SH-SY5Y (cell line): Measurements from ENCODE around the gene SNCAIP.

Experiments
- GATA2 ChIP-seq: IDR thresholded peaks from 2 replicates; pipeline ENCODE4 v1.6.1; 2011; ENCODE audit warnings: mild to moderate bottlenecking, low read depth, low read length
- GATA3 ChIP-seq: IDR thresholded peaks from 2 replicates; pipeline ENCODE4 v1.6.1; 2011; ENCODE audit warnings: low read depth, mild to moderate bottlenecking, low read length, moderate library complexity

Gene SNCAIP

GRCh38 chr5:122363623-122364022, 51.6 kb downstream of the SNCAIP start:
- TF ChIP-seq GATA3 = no peak
- TF ChIP-seq GATA2 = no peak

DNA sequence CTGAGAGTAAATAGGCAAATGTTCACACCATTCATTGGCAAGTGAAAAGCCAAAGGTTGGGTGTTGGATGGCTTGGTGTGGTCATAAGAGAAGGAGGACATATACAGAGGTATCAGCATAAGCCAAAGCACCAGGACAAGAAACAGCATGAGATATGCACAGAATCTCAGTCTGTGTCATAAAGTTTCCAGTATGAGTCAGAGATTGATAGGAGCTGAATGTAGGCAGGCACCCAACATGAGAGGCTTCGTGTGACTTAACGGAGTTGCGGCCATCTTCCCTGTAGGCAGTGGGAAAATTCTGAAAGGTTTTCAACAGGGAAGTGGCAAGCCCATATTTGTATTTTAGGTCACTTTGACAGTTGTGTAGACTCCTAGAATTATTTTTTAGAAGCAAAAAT, 54.5 kb downstream of the SNCAIP start:
- TF ChIP-seq GATA2 = no peak
- no peak for TF ChIP-seq GATA3

DNA sequence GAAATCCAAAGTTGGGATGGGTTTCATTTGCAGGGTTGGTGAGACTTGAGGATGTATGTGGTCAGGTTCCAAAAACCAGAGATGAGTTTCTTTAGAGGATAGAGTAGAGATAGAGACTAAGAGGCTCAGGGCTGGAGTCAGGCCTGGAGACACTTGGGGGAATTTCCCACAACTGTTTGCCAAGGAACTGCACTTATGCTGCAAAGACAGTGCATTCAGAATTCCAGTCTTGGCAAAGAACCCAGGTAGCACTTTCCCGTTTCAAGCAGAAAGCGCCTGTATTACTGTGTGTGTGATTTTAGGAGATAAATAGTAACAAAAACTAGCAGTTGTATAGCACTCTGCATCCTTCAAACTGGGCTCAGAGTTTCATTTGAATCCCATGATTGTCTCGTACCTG, 55.4 kb downstream of the SNCAIP start:
- TF ChIP-seq GATA3 = no peak
- no peak for TF ChIP-seq GATA2

- no peak for TF ChIP-seq GATA2
- no peak for TF ChIP-seq GATA3
Measured at GRCh38 chr5:122368510-122369251, 56.6 kb downstream of the SNCAIP start.

GRCh38 chr5:122369253-122369815, 57.3 kb downstream of the SNCAIP start:
- no peak for TF ChIP-seq GATA2
- TF ChIP-seq GATA3 = no peak

- TF ChIP-seq GATA2 = no peak
- no peak for TF ChIP-seq GATA3
Measured at GRCh38 chr5:122371511-122372151, 59.6 kb downstream of the SNCAIP start.

- TF ChIP-seq GATA2 (no peak), GATA3 (no peak)
Measured at GRCh38 chr5:122374110-122374509, 62.1 kb downstream of the SNCAIP start.

DNA sequence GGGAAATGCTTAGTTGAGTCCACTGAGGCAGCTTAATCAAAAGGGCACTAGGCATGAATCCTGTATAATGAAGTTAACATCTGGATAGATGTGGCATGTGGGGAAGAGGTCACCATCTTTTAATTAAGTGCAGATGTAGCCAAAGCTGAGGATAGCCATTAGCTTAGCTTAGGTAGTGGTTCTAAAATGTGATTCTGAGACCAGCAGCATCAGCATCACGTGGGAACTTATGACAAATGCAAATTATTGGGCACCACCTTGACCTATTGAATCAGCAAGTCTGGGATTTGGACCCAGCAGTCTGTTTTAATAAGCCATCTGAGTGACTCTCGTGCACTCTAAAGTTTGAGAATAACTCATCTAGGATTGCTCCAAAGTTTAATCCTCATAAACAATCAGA, 63.8 kb downstream of the SNCAIP start:
- no peak for TF ChIP-seq GATA3
- TF ChIP-seq GATA2 = no peak

DNA sequence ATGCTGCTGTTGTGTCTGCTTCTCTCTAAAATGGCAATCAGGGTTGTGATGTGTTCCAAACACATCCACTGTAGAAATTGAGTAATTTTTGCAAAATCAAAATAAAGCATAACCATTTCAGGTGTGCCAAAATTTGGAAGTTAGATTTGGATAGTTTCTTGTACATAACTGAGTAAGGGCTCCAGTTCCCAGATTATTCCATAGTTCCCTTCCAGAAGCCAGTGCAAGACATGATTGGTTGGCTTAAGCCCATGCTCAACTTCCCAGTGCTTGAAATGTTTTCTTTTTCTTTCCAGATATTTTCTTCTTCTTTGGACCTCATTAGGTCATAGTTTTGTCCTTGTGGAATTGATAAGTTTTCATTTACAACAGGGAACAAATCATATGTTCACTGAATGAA, 64.2 kb downstream of the SNCAIP start:
- TF ChIP-seq GATA3 (no peak), GATA2 (no peak)

DNA sequence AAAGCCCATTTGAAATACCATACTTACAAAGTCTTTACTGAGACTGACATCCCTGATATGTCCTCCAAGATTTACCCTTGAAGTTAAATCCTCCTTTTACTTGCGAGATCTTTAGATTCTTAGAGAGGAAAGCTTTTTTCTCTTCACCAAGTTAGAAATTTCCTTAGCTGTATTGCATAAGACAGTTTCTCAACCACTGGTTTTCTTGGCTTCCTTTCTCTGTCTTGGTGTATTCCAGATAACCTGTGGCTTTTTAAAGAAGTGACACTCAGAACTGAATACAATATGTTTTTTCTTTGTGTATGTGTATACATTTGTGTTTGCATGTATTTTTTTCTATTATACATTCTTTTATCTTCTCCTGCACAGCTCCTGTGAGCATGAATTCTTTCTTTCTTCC, 65.0 kb downstream of the SNCAIP start:
- TF ChIP-seq GATA2 (no peak), GATA3 (no peak)

DNA sequence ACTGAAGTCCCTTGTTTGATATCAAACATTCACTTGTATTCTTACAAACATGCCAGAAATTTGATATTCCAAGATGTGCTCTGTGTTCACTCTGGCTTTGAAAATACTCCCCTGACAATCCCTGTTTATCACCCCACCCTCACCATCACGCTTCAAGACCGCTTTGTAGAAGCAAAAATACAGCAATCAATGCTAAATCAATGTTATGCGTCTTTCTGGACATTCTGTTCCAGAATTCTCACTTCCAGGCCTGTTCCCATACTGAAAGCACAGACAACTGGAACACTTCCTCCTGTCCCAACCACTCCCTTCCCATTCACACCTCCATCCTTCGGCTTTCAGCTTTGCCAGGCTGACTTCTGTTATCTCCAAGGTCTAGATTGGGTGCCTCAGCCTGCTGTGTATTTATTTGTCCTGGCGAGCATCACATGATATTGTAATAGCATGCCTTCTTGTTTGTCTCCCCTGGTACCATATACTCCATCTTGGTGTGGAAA, 72.8 kb downstream of the SNCAIP start:
- TF ChIP-seq GATA3 (no peak), GATA2 (no peak)

DNA sequence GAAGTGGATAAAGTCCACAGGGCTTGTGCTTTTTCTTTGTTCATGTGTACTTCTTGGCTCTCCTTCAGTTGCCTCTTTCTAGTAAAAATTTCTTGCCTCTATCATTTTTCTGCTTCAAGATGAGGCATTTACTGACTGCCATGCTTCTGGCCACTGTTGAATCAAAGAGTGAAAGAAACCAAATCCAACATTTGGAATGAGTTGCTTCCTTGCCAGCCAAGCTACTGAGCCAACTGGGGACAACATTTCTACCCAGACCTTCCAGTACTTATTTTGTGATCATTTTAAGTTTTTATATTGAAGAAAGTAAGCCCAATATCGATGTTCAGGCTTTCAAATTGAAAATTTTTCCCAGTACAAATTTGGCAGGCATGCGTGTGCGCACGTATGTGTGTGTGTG, 73.2 kb downstream of the SNCAIP start:
- TF ChIP-seq GATA2 = no peak
- no peak for TF ChIP-seq GATA3

DNA sequence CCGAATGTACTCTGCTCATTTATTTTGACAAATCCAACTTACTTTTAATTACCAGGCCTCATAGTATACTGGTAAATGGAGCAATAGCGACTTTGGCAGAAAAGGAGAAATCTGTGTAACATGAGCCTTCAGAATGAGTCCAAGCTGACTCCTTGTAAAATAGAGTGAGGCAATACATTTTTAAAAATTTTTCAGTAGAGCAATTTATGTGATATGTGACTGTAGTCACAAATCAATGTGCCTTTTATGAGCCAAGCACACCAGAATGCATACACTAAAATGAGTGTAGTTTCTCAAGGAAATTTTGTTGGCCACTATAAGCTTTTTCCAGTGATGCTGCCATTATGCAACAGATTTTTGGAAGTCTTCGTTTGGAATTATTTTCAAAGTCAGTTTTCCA, 73.8 kb downstream of the SNCAIP start:
- no peak for TF ChIP-seq GATA3
- no peak for TF ChIP-seq GATA2

- no peak for TF ChIP-seq GATA3
- TF ChIP-seq GATA2 = peak; percentile 58
Measured at GRCh38 chr5:122390154-122390553, 78.1 kb downstream of the SNCAIP start.

GRCh38 chr5:122390694-122391093, 78.7 kb downstream of the SNCAIP start:
- TF ChIP-seq GATA2 = no peak
- TF ChIP-seq GATA3 = no peak
